GM12878 (cell line): Measurements from ENCODE around the gene LRWD1. TPM values are rescaled to one million over a fixed set of nuclear protein-coding genes. Genes with fewer than 3 reads are reported as not detected.

Source experiments
- SMAD1 ChIP-seq: fragments of 450-650 bp; IDR thresholded peaks from 2 replicates; pipeline ENCODE4 v1.6.1; 2018; ENCODE audit warnings: mild to moderate bottlenecking, low read depth; ENCODE audit not compliant: partially characterized antibody
- STAT1 ChIP-seq: fragments of 450-650 bp; conservative IDR thresholded peaks from 2 replicates; pipeline ENCODE4 v1.6.1; 2014; ENCODE audit warnings: antibody characterized with exemption, mild to moderate bottlenecking
- TAF1 ChIP-seq: IDR thresholded peaks from 2 replicates; pipeline ENCODE4 v1.6.1; 2011; ENCODE audit warnings: mild to moderate bottlenecking, low read depth, low read length, borderline replicate concordance
- polyA plus RNA-seq, 11 experiments: library from polyadenylated mRNA; depleted of rRNA in 4 of 11; unstranded in 6 of 11; stranded (reverse) in 5 of 11; fragments of >200 nt; fragmentation: Nextera tagmentation in 4 of 11; fragmentation: Illumina TruSeq in 1 of 11; extraction: Ambion mirVana in 4 of 11; extraction: Trizol in 1 of 11; gene quantifications; 1 replicate in 1 of 11; 2 replicates in 10 of 11; pipeline versions ENCODE4 v1.2.1 to v1.2.3, GENCODE V29; 2011 to 2016; ENCODE audit warnings: inconsistent platforms in 2 of 11, missing spikeins in 2 of 11, low read depth in 1 of 11
- total RNA-seq, 4 experiments: library from RNA; depleted of rRNA in 3 of 4; stranded (reverse); fragments of >200 nt in 3 of 4; fragmentation: Illumina TruSeq in 1 of 4; extraction: Trizol in 1 of 4; gene quantifications; 2 replicates each; pipeline versions ENCODE4 v1.2.1 to v1.2.3, GENCODE V29; 2013 to 2021
- TF ChIP-seq, protein P1 (sequence below): IDR thresholded peaks from 2 replicates; pipeline ENCODE4 v1.6.1; 2012; ENCODE audit warnings: improper control_type of control experiment, low read depth, low read length; ENCODE audit not compliant: insufficient replicate concordance
- TF ChIP-seq, protein P2 (sequence below): IDR thresholded peaks from 2 replicates; pipeline ENCODE4 v1.6.1; 2012; ENCODE audit warnings: low read depth, low read length, improper control_type of control experiment

The LRWD1 gene
- total and polyA plus RNA-seq, 10 of the 15 experiments (the other 5 are each of a cell fraction or from before 2014, with no cell fraction given) = 0.40 to 64.4 (median 26.1) TPM

DNA sequence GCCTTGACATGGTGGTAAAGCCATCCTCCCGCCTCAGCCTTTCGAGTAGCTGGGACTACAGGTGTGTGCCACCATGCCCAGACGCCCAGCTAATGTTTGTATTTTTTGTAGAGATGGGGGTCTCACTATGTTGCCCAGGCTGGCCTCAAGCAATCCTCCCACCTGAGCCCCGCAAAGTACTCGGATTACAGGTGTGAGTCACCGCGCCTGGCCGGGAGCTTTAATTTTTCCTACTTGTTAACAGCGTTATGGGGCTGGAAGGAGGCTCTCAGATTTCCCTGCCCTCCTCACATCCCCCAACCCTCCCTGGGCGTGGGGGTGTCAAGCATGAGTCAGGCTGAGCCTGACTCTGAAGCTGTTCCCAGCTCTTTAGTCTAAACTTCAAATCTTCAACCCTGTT lies 8.5 kb upstream of the LRWD1 start (continued):
- TF ChIP-seq TAF1 = no peak
- TF ChIP-seq, protein P1, sequence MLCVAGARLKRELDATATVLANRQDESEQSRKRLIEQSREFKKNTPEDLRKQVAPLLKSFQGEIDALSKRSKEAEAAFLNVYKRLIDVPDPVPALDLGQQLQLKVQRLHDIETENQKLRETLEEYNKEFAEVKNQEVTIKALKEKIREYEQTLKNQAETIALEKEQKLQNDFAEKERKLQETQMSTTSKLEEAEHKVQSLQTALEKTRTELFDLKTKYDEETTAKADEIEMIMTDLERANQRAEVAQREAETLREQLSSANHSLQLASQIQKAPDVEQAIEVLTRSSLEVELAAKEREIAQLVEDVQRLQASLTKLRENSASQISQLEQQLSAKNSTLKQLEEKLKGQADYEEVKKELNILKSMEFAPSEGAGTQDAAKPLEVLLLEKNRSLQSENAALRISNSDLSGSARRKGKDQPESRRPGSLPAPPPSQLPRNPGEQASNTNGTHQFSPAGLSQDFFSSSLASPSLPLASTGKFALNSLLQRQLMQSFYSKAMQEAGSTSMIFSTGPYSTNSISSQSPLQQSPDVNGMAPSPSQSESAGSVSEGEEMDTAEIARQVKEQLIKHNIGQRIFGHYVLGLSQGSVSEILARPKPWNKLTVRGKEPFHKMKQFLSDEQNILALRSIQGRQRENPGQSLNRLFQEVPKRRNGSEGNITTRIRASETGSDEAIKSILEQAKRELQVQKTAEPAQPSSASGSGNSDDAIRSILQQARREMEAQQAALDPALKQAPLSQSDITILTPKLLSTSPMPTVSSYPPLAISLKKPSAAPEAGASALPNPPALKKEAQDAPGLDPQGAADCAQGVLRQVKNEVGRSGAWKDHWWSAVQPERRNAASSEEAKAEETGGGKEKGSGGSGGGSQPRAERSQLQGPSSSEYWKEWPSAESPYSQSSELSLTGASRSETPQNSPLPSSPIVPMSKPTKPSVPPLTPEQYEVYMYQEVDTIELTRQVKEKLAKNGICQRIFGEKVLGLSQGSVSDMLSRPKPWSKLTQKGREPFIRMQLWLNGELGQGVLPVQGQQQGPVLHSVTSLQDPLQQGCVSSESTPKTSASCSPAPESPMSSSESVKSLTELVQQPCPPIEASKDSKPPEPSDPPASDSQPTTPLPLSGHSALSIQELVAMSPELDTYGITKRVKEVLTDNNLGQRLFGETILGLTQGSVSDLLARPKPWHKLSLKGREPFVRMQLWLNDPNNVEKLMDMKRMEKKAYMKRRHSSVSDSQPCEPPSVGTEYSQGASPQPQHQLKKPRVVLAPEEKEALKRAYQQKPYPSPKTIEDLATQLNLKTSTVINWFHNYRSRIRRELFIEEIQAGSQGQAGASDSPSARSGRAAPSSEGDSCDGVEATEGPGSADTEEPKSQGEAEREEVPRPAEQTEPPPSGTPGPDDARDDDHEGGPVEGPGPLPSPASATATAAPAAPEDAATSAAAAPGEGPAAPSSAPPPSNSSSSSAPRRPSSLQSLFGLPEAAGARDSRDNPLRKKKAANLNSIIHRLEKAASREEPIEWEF = no peak
- TF ChIP-seq, protein P2, sequence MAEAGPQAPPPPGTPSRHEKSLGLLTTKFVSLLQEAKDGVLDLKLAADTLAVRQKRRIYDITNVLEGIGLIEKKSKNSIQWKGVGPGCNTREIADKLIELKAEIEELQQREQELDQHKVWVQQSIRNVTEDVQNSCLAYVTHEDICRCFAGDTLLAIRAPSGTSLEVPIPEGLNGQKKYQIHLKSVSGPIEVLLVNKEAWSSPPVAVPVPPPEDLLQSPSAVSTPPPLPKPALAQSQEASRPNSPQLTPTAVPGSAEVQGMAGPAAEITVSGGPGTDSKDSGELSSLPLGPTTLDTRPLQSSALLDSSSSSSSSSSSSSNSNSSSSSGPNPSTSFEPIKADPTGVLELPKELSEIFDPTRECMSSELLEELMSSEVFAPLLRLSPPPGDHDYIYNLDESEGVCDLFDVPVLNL = no peak
- TF ChIP-seq STAT1 = no peak
- no peak for TF ChIP-seq SMAD1
